ENCODE data around the gene PPP1R7.

PPP1R7 gene

GRCh38 chr2:241105641-241106040, 44.6 kb upstream of the PPP1R7 start:
- Histone ChIP-seq H3K36me3 (ENCODE audit: insufficient read depth, low read length) (peaks cover 29% of the 10 kb centered on the region), H3K27ac (ENCODE audit: low read length) (no peak overlapping the region), H3K4me3 (ENCODE audit: low read depth in 1 of 2, low read length in 2 of 2) (no peak overlapping the region), H4K20me1 (ENCODE audit: insufficient read depth, low read length) (no peaks in the 10 kb centered on the region), H3K9me3 (ENCODE audit: insufficient read depth, low read length, severe bottlenecking) (no peaks in the 10 kb centered on the region), H3K9ac (ENCODE audit: low read depth, low read length) (no peak overlapping the region), H3K4me2 (ENCODE audit: insufficient read depth, low read length) (no peak overlapping the region), H3K79me2 (ENCODE audit: insufficient read depth, low read length) (peaks cover 30% of the 10 kb centered on the region), H3K4me1 (ENCODE audit: insufficient read depth, low read length) (peaks cover 24% of the 10 kb centered on the region), H3K27me3 (ENCODE audit: insufficient read depth, low read length, poor library complexity) (no peaks in the 10 kb centered on the region), H2AFZ (ENCODE audit: low read depth, low read length) (no peak overlapping the region)
- no peak for TF ChIP-seq EZH2 (IDR thresholded peaks at IDR 0.05; ENCODE audit: borderline replicate concordance, low read depth, low read length, severe bottlenecking)
- no peak for TF ChIP-seq CTCF (IDR thresholded peaks at IDR 0.05; ENCODE audit: borderline replicate concordance, extremely low read depth, low read length, poor library complexity, severe bottlenecking)
- DNase-seq (no peak), ATAC-seq (ENCODE audit: insufficient read depth, low read depth) (no peak)

GRCh38 chr2:241107031-241107783, 43.1 kb upstream of the PPP1R7 start:
- Histone ChIP-seq H3K4me2 (ENCODE audit: insufficient read depth, low read length) (no peak overlapping the region), H3K27me3 (ENCODE audit: insufficient read depth, low read length, poor library complexity) (no peaks in the 10 kb centered on the region), H2AFZ (ENCODE audit: low read depth, low read length) (no peak overlapping the region), H3K36me3 (ENCODE audit: insufficient read depth, low read length) (peaks cover 32% of the 10 kb centered on the region), H3K4me3 (ENCODE audit: low read depth in 1 of 2, low read length in 2 of 2) (no peak overlapping the region), H3K9me3 (ENCODE audit: insufficient read depth, low read length, severe bottlenecking) (no peaks in the 10 kb centered on the region), H3K27ac (ENCODE audit: low read length) (no peak overlapping the region), H3K79me2 (ENCODE audit: insufficient read depth, low read length) (peaks cover 14% of the 10 kb centered on the region), H4K20me1 (ENCODE audit: insufficient read depth, low read length) (0 out of 2 replicates have a peak, but pooled peaks cover 3% of the 10 kb centered on the region), H3K9ac (ENCODE audit: low read depth, low read length) (no peak overlapping the region), H3K4me1 (ENCODE audit: insufficient read depth, low read length) (peaks cover 15% of the 10 kb centered on the region)
- DNase-seq (no peak), ATAC-seq (ENCODE audit: insufficient read depth, low read depth) (no peak)
- TF ChIP-seq EZH2 (IDR thresholded peaks at IDR 0.05; ENCODE audit: borderline replicate concordance, low read depth, low read length, severe bottlenecking): no peak
- TF ChIP-seq CTCF (IDR thresholded peaks at IDR 0.05; ENCODE audit: borderline replicate concordance, extremely low read depth, low read length, poor library complexity, severe bottlenecking): no peak

GRCh38 chr2:241108271-241109209, 41.7 kb upstream of the PPP1R7 start:
- H4K20me1 ChIP-seq (ENCODE audit: insufficient read depth, low read length): 0 out of 2 replicates have a peak, but pooled peaks cover 3% of the 10 kb centered on the region
- no peak overlapping the region for H3K4me3 ChIP-seq (ENCODE audit: low read depth in 1 of 2, low read length in 2 of 2)
- peak overlapping the region; percentile 17; the same call in 1 of the 2 replicates for H3K27ac ChIP-seq (ENCODE audit: low read length)
- peaks cover 6% of the 10 kb centered on the region for H3K4me1 ChIP-seq (ENCODE audit: insufficient read depth, low read length)
- H3K4me2 ChIP-seq (ENCODE audit: insufficient read depth, low read length): no peak overlapping the region
- no peak overlapping the region for H3K9ac ChIP-seq (ENCODE audit: low read depth, low read length)
- no peak for ATAC-seq (ENCODE audit: insufficient read depth, low read depth)
- peaks cover 41% of the 10 kb centered on the region for H3K36me3 ChIP-seq (ENCODE audit: insufficient read depth, low read length)
- 0 out of 2 replicates have a peak, but pooled peaks cover under 1% of the 10 kb centered on the region for H3K79me2 ChIP-seq (ENCODE audit: insufficient read depth, low read length)
- DNase-seq: no peak
- no peak overlapping the region for H2AFZ ChIP-seq (ENCODE audit: low read depth, low read length)
- TF ChIP-seq CTCF (IDR thresholded peaks at IDR 0.05; ENCODE audit: borderline replicate concordance, extremely low read depth, low read length, poor library complexity, severe bottlenecking): no peak
- TF ChIP-seq EZH2 (IDR thresholded peaks at IDR 0.05; ENCODE audit: borderline replicate concordance, low read depth, low read length, severe bottlenecking): no peak
- no peaks in the 10 kb centered on the region for H3K9me3 ChIP-seq (ENCODE audit: insufficient read depth, low read length, severe bottlenecking)
- no peaks in the 10 kb centered on the region for H3K27me3 ChIP-seq (ENCODE audit: insufficient read depth, low read length, poor library complexity)

Data from DND-41 (cell line).